GM20431 (cell line): Measurements from ENCODE around the gene HAPLN2.

ENCODE experiments used
- in situ Hi-C: fragments of 300-500 bp; cut with MseI, MboI; formaldehyde crosslinking; loops from one replicate; pipeline ENCODE4 v1.15.0; 2020; ENCODE audit warnings: low sequenced_read_pairs; ENCODE audit not compliant: unreplicated experiment

Gene HAPLN2

GRCh38 chr1:156658945-156659574, 39.8 kb downstream of the HAPLN2 start:
- in situ Hi-C loops: no loop called here

DNA sequence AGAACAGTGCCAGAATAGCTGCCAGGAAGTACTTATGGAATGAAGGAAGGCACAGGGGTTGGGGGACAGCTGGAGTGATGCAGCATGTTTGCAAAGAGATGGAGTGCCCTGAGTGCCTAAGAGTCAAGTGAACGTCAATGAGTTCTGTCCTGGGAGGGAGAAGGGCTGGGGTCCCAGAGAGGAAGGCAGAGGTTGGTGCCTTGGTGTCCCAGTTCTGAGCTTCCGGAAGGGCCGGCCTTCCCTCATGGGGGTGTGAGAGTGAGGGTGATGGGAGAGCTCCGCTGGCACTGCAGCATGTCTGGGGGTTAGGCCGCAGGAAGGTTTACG, 40.4 kb downstream of the HAPLN2 start:
- in situ Hi-C loops: no loop called here

DNA sequence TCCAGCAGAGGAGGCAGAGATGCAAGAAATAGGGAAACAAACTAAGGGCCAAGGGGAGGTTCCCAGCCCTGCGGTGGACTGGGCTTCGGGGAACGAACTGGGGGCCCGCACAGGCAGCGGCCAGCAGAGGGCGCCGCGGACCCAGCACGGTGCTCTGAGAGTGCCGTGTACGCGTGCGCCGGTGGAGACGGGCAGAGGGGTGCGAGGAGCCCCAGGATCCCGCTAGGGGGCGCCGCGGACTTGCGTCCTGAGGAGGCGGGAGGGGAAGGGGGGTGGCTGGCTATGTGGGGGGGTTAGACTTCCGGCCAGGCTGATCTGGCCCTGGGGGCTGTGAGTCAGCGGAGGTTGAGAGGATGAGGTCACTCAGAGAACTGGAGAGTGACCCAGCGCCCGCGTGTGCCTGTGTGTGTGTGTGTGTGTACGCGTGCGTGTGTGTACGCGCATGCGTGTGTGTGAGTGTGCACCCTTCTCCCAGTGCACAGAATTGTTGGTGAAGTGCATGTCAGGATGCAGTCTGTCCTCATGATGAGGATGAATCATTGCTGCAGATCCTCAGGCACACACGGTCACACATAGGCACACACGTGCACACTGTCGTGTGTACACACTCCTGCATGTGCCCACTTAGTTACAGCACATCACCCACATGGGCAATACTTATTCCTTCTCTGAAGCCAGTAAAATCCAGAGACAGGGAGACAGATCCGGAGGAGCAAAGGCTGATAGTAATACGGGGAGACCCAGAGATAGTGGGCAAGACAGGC, 41.0 kb downstream of the HAPLN2 start:
- in situ Hi-C loops: no loop called here

GRCh38 chr1:156660752-156661112, 41.5 kb downstream of the HAPLN2 start:
- in situ Hi-C loops: no loop called here

GRCh38 chr1:156662005-156662799, 43.0 kb downstream of the HAPLN2 start:
- in situ Hi-C loops: no loop called here

- in situ Hi-C loops: no loop called here
These were observed 43.5 kb downstream of the HAPLN2 start for GRCh38 chr1:156662800-156663055.

- in situ Hi-C loops: no loop called here
These were observed 44.0 kb downstream of the HAPLN2 start for GRCh38 chr1:156663178-156663577.

- in situ Hi-C loops: no loop called here
These were observed 45.0 kb downstream of the HAPLN2 start for GRCh38 chr1:156664046-156664766.

DNA sequence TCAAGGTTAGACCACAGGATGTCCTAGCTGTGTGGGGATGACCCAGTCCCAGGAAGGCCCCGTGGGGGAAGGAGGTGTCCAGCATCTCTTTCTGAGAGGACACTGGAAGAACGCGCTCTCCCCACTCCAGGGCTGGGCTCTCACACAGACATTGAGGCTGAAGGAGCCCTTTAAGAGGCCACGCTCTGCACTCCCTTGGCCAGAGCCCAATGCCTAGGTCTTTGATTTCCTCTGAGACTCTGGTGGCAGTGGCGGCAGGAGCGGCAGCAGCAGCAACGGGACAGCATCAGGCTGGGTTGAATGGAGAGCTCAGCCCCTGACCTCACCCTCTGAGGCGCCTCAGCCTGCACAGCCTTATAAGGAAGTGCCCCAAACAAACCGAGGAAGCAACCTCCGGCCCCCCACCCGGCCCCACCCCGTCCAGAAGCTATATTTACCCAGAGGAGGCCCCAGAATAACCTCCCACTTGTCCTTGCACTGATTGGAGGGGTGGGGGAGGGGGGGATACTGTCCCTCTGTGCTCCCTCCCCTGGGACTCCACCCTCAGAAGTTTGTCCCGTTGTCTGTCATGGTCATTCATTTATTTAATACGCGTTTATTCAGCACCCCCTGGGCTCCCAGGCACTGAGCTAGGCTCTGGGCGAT, 45.7 kb downstream of the HAPLN2 start:
- in situ Hi-C loops: no loop called here

DNA sequence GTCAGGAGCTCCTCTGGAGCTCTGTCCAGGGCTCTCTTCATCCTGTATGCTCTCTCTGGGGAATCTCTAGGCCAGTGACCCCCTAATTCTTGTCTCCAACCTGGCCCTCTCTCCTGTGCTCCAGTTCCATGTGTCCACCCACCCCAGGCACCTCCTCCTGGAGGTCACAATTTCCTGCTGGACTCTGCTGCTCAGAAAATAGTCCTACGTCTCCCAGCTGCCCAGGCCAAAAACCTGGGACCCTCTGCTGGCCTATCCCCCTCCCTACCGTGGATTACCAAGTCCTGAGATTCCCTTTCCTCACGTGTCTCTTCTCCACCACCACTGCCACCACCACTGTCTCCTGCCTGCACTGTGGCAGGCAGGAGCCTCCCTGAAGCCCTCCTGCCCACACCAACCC, 46.3 kb downstream of the HAPLN2 start:
- in situ Hi-C loops: no loop called here

DNA sequence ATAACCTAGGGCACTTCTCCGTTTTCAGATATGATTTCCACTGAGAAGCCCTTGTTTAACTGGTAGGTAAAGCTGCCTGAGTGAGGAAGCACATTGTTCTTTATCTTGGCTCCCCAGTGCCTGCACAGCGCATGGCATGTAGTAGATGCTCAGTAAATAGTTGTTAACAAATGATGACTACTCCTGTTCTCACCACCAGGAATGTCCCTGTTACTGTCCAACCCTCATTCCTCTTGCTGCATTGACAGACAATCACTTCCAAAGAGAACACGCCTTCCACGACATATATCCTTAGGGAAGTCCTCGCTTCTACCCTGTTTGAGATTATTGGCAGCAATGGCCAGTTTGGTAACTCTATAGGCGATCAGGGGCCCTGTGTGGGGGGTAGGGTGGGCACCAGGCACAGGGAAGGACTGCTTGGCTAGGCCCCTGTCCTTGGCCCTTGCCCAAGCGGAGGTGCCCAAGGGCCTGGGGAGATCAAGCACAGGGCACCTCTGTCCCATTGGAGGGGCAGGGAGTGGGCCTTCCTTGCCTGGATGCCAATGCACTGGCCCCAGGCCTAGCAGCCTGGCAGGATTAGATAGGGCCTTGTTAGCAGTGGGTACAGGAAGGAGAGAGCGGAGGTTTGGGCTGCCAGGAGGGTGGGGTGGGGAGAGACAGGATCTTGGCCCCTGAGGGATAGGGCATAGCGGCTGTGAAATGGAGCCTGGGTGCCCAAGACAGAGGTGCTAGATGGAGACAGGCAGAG, 47.8 kb downstream of the HAPLN2 start:
- in situ Hi-C loops: no loop called here

DNA sequence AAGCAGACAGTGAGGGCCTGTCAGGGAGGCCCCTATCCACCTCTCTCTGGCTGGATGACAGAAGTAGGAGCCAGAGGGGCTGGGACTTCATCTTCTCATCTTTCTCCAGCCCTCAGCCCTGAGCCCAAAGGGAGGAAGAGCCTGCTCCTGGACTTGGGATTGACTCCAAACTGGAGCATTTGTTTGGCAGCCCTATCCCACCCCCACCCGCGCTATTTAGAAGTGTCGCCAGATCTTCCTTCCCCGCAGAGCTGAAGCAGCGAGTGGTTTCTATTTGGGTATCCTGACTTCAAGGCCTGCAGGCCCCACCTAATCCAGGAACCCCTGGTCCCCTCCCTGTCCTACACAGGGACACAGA, 48.4 kb downstream of the HAPLN2 start:
- in situ Hi-C loops: no loop called here

DNA sequence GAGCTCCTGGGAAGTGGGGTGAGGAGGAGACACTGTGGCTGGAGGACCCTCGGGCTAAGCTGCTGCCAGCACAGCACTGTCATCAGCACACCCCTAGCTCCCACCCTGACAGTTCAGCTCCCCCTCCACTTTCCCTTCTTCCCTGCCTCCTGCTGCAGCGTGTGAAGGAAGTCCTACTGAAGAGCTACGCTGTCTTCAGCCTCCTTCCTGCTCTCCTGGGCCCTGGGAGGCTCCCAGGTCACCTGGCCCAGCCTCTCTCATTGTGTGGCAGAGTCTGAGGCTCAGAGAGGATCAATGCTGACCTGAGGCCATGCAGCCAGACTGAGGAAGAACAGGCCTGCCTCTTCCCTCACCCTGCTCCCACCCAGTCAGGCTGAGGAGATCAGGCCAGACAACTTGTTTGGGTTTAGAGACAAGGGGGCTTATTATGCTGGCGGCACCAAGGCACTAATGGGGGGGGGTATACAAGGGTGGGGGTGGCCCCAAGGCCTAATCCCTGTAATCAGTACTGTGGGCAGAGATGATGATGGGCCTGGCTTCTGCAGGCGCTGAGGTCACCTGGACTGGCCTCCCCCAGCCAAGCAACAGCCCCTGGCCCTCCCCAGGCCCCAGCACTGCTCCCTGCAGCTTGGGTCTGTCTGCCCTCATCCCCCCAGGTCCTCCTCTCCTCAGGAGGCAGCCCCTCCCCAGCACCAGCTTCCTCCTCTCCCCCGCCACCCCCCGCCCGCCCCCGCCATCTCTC, 48.9 kb downstream of the HAPLN2 start:
- in situ Hi-C loops: no loop called here

DNA sequence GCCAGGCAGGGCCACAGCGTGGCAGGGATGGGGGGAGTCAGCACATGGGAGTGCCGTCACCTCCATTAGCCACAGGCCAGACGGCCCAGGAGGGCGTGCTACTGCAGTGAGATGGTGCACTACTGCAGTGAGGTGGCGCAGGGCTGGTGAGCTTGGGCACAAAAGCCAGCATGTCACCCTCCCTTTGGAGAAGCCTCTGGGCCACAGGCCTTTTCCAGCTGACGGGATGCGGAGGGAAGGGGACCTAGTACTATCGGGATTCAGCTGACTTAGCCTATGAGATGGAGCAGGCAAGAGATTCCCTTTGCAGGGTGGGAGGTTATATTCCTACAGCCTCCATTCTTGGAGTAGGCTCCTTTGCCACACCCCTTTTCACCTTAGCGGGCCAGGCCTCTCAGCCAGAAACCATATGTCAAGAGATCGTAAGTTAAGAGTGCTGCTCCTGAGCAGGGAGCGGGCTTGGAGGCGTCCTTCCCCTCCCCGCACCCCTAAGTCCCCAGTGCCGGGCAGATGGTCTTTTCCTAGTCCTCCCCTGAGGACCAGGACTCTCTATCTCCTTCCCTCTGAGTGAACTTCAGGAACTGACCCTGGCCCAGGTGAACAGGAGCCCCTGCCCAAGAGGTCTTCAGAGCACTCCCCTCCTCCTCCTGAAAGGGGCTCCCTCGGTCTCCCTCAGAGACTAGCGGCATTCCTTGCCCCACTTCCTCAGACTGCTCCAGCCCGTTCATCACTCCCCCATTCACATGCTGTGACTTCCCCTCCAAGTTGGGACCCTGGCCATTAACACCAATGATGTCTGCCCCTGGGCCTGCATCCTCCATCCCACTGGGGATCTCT, 49.8 kb downstream of the HAPLN2 start:
- in situ Hi-C loops: no loop called here

DNA sequence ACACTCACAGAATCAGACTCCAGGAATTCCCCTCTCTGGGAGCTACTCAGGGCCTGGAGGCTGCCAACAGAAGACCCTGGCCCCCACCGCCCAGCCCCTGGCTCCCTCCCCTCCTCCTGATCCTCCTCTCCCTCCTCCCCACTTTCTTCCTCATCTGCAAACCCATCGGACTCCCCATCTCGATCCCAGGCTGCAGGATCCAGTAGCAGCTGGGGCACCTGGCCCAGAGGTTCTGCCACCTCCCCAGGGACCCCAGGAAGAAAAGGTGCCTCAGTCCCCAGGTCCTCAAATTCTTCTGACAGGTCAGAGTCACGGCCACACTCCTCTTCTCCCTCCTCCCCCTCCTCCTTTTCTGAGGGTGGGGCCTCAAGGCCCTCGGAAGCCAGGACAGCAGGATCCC, 50.6 kb downstream of the HAPLN2 start:
- in situ Hi-C loops: no loop called here

DNA sequence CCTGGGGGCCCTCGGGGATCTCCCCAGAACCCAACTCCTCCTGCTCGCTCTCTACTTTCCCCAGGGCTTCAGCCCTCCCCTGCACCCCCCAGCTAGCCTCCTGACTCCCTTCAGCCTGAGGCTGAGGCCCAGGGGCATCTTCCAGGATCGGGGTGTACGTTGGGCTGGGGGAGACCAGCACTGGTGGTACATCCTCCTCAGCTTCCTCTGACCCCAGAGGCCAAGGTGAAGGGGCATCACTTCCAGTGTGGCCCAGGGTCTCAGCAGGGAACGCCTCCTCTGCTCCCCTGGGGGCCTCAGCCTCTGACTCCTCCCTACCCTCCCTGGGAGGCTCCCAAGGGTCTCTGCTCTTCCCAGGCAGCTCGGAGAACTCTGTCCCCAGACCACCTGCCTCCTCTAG, 51.1 kb downstream of the HAPLN2 start:
- in situ Hi-C loops: no loop called here

DNA sequence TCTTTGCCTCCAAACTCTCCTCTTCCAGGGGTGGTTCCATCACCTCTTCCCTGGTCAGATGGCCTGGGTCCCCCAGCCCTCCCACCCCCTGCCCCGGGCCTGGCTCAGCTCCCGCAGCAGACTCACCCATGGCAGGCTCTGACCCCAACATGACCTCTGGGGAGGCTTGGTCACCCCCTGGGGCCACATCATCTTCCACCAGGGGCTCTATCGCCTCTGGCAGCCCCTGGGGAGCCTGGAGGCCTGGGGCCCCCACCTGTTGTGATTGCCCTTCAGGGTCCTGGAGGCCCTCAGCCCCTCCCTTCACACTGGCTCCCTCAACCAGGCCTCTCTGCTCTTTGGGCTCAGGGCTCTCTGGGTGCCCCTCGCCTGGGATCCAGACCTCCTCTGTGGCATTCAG, 51.6 kb downstream of the HAPLN2 start:
- in situ Hi-C loops: no loop called here

GRCh38 chr1:156671804-156672203, 52.6 kb downstream of the HAPLN2 start:
- in situ Hi-C loops: no loop called here
